ENCODE results near the gene STRIP2. TPM values are rescaled to one million over a fixed set of nuclear protein-coding genes. Genes with fewer than 3 reads are reported as not detected.

The STRIP2 gene
- total RNA-seq, 3 donors from 2014 or later (not counting 1 experiment from before 2014, with no cell fraction given) = 1.7 to 2.3 (median 2.1) TPM

DNA sequence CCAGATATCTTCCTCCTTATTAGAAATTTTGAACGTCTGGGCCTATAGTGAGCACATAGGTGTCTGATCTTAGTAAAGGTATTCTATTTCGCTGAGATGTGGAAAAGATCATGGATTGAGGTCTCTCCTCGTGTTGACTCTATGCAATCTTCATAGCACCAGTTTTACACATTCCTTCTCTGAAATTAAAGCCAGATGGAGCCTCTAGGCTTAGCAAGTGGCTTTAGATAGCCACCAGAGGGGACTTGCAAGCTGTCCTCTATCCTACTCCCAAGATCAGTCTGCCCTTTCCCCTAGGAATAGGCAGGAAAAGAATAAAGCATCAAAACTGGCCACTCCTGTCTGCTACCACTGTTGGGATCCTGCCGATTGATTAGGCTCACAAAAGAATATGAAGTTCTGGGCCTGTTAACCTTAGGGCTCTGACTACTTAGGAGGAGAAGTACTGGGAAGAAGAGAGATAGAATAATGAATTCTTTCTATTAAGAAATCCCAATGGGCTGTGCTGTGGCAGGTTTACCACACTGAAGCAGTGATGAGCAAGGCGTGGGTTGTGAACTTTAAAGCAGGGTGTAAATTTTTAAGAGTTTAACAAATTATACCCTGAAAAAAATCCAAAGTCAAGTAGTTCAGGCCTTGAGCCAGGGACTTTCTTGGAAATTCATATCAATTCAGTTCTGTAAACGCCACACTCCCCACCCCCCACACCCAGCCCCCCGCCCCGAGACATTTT is 2.2 kb upstream of the STRIP2 start:
- ATAC-seq = no peak
- Histone ChIP-seq H3K36me3 (ENCODE audit: control insufficient read depth, insufficient read depth, low read length) (no peaks in the 10 kb centered on the region), H3K27me3 (ENCODE audit: control insufficient read depth, insufficient read depth, low read length) (peaks cover 15% of the 10 kb centered on the region), H3K4me1 (ENCODE audit: control insufficient read depth, insufficient read depth, low read length) (peaks cover 14% of the 10 kb centered on the region), H3K4me3 (ENCODE audit: low read length) (no peak overlapping the region), H3K27ac (ENCODE audit: low read length) (no peak overlapping the region), H3K9me3 (ENCODE audit: control insufficient read depth, insufficient read depth, low read length) (no peaks in the 10 kb centered on the region)
- H3K4me3 Mint-ChIP-seq = peak overlapping the region; percentile 17
- no peaks in the 10 kb centered on the region for H3K9me3 Mint-ChIP-seq
- 88% methylated on average over 5 of the region's 8 CpGs for WGBS (ENCODE audit: insufficient coverage)
- peaks cover 22% of the 10 kb centered on the region in 2 donors for H3K4me1 Mint-ChIP-seq
- peaks cover 8% of the 10 kb centered on the region for H3K36me3 Mint-ChIP-seq
- peaks cover 17 to 29% of the 10 kb centered on the region in 2 donors for H3K27me3 Mint-ChIP-seq (ENCODE audit: low read depth in 2 of 2)
- H3K27ac Mint-ChIP-seq = no peak overlapping the region
- TF ChIP-seq, protein P1, sequence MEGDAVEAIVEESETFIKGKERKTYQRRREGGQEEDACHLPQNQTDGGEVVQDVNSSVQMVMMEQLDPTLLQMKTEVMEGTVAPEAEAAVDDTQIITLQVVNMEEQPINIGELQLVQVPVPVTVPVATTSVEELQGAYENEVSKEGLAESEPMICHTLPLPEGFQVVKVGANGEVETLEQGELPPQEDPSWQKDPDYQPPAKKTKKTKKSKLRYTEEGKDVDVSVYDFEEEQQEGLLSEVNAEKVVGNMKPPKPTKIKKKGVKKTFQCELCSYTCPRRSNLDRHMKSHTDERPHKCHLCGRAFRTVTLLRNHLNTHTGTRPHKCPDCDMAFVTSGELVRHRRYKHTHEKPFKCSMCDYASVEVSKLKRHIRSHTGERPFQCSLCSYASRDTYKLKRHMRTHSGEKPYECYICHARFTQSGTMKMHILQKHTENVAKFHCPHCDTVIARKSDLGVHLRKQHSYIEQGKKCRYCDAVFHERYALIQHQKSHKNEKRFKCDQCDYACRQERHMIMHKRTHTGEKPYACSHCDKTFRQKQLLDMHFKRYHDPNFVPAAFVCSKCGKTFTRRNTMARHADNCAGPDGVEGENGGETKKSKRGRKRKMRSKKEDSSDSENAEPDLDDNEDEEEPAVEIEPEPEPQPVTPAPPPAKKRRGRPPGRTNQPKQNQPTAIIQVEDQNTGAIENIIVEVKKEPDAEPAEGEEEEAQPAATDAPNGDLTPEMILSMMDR (IDR thresholded peaks at IDR 0.05) = no peak
- intact Hi-C loops (cut with micrococcal nuclease) = no loop called here
- no peak for DNase-seq

DNA sequence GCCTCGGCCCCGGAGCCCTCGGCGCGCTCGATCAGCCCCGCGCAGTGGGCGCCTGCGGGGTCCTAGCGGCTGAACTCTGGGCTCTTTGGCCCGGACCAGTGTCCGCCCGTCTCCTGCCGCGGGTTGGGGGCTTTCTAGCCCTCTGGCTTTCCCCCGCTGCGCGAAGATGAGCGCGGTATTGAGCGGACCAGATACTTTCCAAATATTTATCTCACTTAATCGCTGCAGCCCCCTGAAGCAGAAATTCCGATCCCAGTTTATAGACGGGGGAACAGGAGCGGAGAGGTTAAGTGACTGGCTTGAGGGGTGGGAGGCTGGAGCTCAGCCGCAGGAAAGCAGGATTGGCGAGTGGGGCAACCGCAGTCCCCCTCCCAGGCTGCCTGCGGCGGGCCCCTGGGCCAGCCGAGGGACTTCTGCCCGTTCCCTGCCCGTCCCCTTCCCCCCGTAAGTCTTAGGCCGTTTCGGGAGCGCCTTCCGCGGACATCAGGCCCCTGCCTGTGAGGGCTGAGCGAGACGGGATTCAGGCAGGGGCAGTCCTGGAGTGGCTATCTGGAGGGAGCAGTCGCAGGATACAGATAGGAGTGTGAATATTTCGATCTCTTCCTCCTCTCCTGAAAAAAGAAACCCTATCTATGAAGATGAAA is 565 bp downstream of the STRIP2 start:
- Histone ChIP-seq H3K4me1 (ENCODE audit: control insufficient read depth, insufficient read depth, low read length) (peaks cover 14% of the 10 kb centered on the region), H3K27ac (ENCODE audit: low read length) (no peak overlapping the region), H3K4me3 (ENCODE audit: low read length) (peak overlapping the region; percentile 55), H3K27me3 (ENCODE audit: control insufficient read depth, insufficient read depth, low read length) (peaks cover 15% of the 10 kb centered on the region), H3K36me3 (ENCODE audit: control insufficient read depth, insufficient read depth, low read length) (no peaks in the 10 kb centered on the region), H3K9me3 (ENCODE audit: control insufficient read depth, insufficient read depth, low read length) (no peaks in the 10 kb centered on the region)
- Mint-ChIP-seq H3K9me3 (no peaks in the 10 kb centered on the region), H3K4me1 (peaks cover 22% of the 10 kb centered on the region in 2 donors), H3K36me3 (no peaks in the 10 kb centered on the region), H3K27ac (peak overlapping the region in 1 of 2 donors; percentile 87), H3K27me3 (ENCODE audit: low read depth in 2 of 2) (peaks cover 17 to 29% of the 10 kb centered on the region in 2 donors), H3K4me3 (peak overlapping the region; percentile 96)
- intact Hi-C loops (cut with micrococcal nuclease) = no loop called here
- ATAC-seq (no peak), DNase-seq (no peak)
- TF ChIP-seq, protein P1 (IDR thresholded peaks at IDR 0.05) = no peak
- WGBS (ENCODE audit: insufficient coverage) = 1% methylated on average over 41 of the region's 44 CpGs

DNA sequence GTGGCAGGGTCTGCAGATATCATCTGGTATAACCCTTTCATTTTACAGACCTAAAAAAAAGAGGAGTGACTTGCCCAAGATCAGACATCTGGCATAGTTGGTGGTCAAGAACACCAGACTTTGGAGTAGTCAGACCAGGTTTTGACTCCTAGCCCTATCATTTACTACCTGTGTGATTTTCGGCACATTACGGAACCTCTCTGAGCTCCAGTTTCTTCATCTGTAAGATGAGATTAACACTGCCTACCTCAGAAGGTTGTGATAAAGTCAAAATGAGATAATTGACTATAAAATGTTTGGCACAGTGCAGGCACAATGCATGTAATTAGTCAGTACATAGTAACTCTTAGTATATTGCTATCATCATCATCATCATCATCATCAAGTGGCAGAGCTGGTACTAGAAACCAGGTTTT is 1.2 kb downstream of the STRIP2 start:
- no peak for ATAC-seq
- Mint-ChIP-seq H3K4me3 (peak overlapping the region; percentile 82), H3K4me1 (peaks cover 22% of the 10 kb centered on the region in 2 donors), H3K9me3 (no peaks in the 10 kb centered on the region), H3K36me3 (no peaks in the 10 kb centered on the region), H3K27me3 (ENCODE audit: low read depth in 2 of 2) (peaks cover 17 to 29% of the 10 kb centered on the region in 2 donors), H3K27ac (peak overlapping the region in 1 of 2 donors; percentile 87)
- intact Hi-C loops (cut with micrococcal nuclease) = no loop called here
- Histone ChIP-seq H3K9me3 (ENCODE audit: control insufficient read depth, insufficient read depth, low read length) (no peaks in the 10 kb centered on the region), H3K4me1 (ENCODE audit: control insufficient read depth, insufficient read depth, low read length) (peaks cover 14% of the 10 kb centered on the region), H3K27me3 (ENCODE audit: control insufficient read depth, insufficient read depth, low read length) (peaks cover 15% of the 10 kb centered on the region), H3K4me3 (ENCODE audit: low read length) (no peak overlapping the region), H3K36me3 (ENCODE audit: control insufficient read depth, insufficient read depth, low read length) (no peaks in the 10 kb centered on the region), H3K27ac (ENCODE audit: low read length) (no peak overlapping the region)
- TF ChIP-seq, protein P1 (IDR thresholded peaks at IDR 0.05) = no peak
- WGBS (ENCODE audit: insufficient coverage) = no CpG with 5 or more reads among the region's 2 CpGs
- peak in 1 of 2 donors; percentile 4 for DNase-seq

Data from natural killer cell (primary cell).